GM12892 (cell line): ENCODE measurements around the gene TBC1D14.
"Not testable (repeated sequence)": the region's sequence is repeated elsewhere in the genome, so short reads cannot be mapped to it uniquely, and the experiment has no call there.

Experiments
- DNase-seq: peaks from one replicate; pipeline ENCODE4 v3.0.0; 2011; ENCODE audit not compliant: insufficient read length
- FAIRE-seq: peaks from 2 replicates; lab custom pipeline; 2011; peaks lifted over from hg19 to GRCh38; lab: Jason Lieb, UNC
- POLR2A ChIP-seq: IDR thresholded peaks from 2 replicates; pipeline ENCODE4 v1.6.1; 2011; ENCODE audit warnings: low read depth, low read length, control low read depth
- POLR2AphosphoS5 ChIP-seq: IDR thresholded peaks from 2 replicates; pipeline ENCODE4 v1.6.1; 2011; ENCODE audit warnings: low read depth, low read length, control low read depth
- TAF1 ChIP-seq: IDR thresholded peaks from 2 replicates; pipeline ENCODE4 v1.6.1; 2011; ENCODE audit warnings: low read depth, mild to moderate bottlenecking, control low read depth, low read length, borderline replicate concordance

The TBC1D14 gene

DNA sequence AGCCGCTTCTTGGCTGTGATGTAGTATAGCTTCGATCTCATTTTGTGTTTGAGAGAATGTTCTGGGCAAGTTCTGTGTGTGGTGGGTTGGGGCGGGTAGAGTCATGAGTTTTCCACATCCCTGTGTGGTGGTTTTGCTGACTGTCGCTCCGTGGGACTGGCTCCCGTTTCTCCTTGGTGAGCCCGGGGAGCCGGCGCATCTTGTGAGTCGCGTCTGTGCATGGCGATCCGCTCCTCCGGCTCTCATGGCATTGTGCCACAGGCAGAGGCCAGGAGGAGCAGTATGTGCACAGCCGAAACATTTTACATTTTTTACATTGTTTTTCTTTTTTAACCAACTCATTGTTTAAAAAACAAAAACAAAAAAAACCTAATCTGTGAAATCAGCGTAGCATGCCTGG is 27.7 kb upstream of the TBC1D14 start:
- DNase-seq (no peak), FAIRE-seq (no peak)
- TF ChIP-seq TAF1 (no peak), POLR2AphosphoS5 (no peak), POLR2A (no peak)

DNA sequence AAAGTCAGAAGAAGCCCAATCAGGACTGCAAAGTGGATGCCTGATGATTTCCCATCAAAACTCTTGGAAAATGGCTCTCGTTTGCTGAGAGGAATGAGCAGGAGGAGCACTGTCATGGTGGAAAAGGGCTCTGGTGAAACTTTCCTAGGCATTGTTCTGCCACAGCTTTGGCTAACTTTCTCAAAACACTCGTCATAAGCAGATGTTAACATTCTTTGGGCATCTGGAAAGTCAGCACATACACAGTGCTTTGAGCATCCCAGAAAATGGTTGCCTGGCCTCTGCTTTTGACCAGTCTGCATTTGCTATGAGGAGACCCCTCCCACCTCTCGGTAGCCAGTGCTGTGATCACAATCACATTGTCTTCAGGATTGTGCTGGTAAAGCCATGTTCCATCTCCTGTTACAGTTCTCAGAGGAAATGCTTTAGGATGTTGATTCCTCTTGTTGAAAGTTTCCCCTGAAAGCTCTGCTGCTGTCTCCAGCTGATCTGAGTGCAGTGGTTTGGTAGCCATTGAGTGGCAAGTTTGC is 25.2 kb upstream of the TBC1D14 start:
- FAIRE-seq, result no peak
- TF ChIP-seq TAF1, result no peak
- DNase-seq, result no peak

DNA sequence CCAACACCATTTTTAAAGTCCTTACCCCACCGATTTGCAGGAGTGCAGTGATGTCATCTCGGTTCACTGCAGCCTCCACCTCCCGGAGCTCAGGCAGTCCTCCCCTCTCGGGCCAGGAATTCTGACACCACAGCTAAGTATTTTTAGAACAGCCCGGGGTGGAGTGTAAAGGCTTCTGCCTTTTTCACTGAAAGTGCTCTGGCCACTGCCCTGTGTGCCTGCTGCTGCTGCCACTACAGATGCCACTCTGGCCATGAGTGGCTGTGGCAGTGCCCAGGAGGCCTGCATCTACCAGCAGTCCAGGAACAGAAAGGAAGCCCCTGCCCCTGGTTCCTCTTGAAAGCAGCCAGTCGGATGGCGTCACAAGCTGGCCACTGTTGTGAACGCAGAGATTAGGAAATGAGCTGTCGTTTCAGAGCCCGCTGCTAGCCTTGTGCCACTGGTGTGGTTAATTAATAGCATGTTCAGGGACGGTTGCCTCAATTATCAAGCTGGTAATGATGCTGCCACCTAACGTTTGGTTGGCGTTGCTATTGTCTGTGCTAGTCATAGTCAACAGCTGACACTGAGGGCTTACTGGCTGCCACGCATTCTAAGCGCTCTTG is 23.6 kb upstream of the TBC1D14 start:
- DNase-seq (no peak), FAIRE-seq (no peak)
- TF ChIP-seq POLR2A (no peak), TAF1 (no peak), POLR2AphosphoS5 (no peak)

DNA sequence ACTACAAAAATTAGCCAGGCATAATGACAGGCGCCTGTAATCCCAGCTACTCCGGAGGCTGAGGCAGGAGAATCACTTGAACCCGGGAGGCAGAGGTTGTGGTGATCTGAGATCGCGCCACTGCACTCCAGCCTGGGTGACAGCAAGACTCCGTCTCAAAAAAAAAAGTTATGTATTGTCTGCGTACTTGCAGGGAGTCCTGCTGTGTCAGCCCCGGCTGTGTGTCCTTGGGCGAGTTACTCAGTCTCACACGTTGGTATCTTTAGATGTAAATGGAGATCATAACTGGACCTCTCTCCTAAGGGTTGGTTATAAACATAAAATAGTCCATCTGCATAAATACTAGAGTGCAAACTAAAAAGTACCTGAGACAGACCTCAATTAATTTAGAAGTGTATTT is 22.7 kb upstream of the TBC1D14 start:
- FAIRE-seq, result no peak
- TF ChIP-seq TAF1 (no peak), POLR2AphosphoS5 (no peak), POLR2A (no peak)
- DNase-seq, result no peak

DNA sequence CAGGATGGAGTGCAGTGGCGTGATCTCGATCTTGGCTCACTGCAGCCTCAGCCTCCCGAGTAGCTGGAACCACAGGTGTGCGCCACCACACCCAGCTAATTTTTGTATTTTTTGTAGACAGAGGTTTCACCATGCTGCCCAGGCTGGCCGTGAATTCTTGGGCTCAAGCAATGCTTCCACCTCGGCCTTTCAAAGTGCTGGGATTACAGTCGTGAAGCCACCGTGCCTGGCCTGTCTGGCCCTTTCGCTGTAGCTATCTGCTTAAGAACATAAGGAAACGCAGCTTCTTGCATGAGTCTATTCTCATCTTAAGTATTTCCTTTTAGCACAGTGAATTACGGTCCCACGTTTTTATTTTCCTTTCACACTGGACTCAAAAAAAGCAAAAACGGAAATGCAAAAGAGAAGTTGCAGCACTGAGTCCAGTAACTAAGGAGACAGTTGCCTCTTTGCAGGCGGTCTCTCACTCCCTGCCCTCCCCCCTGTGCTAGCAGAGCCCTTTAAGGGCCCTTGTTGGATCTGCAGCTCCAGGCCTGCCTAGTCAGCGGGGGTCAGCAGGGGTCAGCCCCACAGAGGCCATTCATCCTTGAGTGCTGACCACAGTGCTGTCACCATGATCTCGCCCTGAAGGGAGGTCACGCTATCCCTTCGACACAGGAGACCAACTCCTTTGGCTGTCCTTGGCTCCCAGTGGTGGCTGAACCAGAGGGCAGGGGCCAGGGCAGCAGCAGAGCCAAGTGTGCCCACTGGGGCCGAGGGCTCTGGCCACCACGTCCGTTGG is 21.8 kb upstream of the TBC1D14 start:
- FAIRE-seq, result no peak
- DNase-seq, result no peak
- TF ChIP-seq POLR2A, result no peak
- TF ChIP-seq TAF1, result no peak
- TF ChIP-seq POLR2AphosphoS5, result no peak

DNA sequence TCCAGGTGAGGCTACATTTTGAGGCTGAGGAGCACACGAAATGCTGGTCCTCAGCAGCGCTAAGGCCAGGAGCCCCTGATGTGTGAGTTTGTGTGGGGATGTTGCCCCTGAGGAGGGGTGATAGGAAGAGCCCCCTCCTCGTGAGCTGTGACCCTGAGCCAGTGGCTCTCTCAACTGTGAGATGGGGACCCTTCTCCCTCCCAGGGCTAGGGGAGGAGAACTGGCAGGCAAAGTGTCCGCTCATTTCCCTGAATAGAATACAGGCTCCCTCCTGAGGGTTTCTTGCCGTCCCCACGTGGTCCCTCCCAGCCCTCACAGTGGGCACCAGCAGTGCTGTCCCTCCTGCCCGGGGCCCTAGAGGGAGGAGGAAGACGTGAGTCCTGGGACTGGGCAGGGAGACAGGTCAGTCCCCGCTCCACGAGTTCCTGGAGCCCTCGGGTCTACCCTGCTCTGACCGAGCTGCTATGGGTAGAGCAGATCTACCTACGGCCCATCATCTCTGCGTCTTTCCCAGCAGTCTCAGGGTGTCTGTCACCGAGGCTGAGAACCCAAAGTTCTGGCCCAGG is 21.0 kb upstream of the TBC1D14 start:
- DNase-seq (no peak), FAIRE-seq (no peak)
- TF ChIP-seq POLR2AphosphoS5 (no peak), POLR2A (no peak)

DNA sequence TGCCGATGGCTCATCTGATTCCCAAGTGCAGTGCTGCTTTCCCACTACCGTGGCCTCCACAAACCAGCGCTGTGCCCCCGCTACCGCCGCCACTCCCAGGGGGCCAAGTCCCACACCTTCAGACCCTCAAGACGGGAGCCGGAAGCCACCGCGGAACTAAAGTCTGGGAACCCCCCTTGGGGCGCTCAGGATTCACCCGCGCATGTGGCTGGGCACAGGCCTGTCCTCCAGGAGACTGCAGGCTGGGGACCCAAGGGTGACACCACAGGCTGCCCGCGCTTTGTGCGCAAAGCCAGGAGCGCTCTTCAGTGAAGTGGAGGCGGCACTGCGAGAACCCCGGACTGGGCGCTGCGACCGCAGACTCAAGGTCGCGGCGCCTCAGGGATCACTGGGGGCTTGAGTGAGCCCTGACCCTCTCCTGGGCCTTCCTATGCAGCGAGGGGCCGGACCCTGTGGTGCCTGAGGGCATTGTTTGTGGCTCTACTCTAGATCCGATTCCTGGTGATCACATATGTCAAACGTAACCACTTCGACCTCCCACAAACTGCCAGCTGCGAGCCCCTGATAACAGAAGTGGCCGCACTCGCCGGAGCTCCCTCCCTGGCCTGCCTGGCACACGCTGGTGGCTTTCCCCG is 20.4 kb upstream of the TBC1D14 start:
- no peak for TF ChIP-seq POLR2A
- no peak for TF ChIP-seq POLR2AphosphoS5
- FAIRE-seq, result no peak

DNA sequence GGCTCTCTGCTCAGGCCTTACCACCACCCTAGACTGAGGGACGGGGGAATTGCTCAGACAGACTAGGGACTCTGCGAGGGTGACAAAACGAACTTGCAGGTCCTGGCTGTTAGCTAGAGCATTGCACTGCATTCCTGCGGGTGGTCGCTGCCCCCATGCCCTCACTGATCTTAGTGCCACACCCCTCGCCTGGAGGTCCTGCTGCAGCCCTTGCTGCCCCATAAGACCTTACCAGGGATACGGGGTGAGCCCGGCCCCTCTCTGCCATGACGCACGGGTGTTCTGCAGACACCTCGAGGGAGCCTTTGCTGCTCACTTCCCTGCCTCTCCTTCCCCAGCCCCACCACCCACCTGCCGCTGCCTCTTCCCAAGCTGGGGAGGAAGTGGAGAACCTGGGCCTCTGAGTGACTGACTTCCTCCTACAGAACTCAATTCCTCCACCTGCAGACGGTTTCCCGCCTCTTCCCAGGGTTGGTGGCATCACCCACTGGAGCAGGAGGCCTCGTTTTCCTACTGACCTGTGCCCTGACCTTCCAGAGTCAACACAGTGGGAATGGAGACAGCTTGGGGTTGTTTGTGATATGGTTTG is 19.8 kb upstream of the TBC1D14 start:
- TF ChIP-seq POLR2A, result no peak
- no peak for TF ChIP-seq POLR2AphosphoS5
- no peak for TF ChIP-seq TAF1
- no peak for FAIRE-seq
- DNase-seq, result no peak

More for the DNA sequence above, 20.4 kb upstream of the TBC1D14 start:
- DNase-seq, result no peak

DNA sequence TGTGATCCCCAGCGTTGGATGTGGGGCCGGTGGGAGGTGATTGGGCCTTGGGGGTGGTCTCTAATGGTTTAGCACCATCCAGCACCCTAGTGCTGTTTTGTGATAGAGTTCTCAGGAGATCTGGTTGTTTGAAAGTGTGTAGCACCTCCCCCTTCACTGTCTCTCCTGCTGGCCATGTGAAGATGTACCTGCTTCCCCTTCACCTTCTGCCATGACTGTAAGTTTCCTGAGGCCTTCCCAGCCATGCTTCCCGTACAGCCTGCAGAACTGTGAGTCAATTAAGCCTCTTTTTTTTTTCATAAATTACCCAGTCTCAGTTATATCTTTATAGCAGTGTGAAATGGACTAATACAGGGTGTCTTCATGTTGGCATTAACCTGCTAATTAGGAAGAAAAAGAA is 19.3 kb upstream of the TBC1D14 start:
- no peak for FAIRE-seq
- no peak for DNase-seq
- no peak for TF ChIP-seq TAF1
- TF ChIP-seq POLR2A, result no peak
- TF ChIP-seq POLR2AphosphoS5, result no peak

DNA sequence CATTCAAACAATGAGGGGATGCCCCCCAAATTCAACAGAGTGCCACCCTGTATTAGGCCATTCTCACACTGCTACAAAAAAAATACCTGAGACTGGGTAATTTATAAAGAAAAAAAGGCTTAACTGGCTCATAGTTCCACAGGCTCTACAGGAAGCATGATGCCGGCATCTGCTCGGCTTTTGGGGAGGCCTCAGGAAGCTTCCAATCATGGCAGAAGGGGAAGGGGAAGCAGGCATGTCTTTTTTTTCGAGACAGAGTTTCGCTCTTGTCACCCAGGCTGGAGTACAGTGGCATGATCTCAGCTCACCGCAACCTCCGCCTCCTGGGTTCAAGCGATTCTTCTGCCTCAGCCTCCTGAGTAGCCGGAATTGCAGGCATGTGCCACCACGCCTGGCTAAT is 18.7 kb upstream of the TBC1D14 start:
- not testable (repeated sequence) for DNase-seq, FAIRE-seq

DNA sequence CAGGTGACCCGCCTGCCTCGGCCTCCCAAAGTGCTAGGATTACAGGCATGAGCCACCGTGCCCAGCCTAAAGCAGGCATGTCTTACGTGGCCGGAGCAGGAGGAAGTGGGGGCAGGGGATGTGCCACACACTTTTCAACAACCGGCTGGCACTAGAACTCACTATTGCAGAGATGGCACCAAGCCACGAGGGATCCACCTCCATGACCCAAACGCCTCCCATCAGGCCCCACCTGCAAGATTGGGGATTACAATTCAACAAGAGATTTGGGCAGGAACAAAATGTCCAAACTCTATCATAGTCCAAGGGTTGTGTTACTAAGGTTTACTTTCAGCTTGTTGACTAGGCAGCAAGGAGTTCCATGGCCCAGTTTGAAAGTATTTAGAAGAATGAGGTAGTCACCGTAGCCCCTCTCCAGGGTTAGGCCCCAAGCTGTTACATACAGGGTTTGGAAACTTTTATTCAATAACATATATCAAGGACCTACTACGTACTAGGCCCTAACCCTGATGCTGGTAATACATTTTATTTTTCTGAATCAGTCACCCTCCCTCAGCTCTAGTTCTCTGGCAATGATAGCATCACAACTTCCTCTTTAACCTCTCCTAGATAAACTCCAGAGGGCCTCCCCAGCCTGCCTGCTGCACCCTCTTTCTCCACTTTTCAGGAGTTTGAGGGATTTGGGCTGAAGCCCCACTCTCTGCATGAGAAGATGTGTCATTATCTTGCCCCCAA is 18.0 kb upstream of the TBC1D14 start:
- DNase-seq, result no peak
- FAIRE-seq, result no peak
- TF ChIP-seq TAF1 (no peak), POLR2A (no peak), POLR2AphosphoS5 (no peak)
